ENCODE data around the gene CELF2. TPM values are rescaled to one million over a fixed set of nuclear protein-coding genes. Genes with fewer than 3 reads are reported as not detected.

CELF2 gene
- total and polyA plus RNA-seq, 9 of the 15 experiments (the other 6 are each of a cell fraction or from before 2014, with no cell fraction given): 4.0 to 20.3 (median 11.1) TPM

DNA sequence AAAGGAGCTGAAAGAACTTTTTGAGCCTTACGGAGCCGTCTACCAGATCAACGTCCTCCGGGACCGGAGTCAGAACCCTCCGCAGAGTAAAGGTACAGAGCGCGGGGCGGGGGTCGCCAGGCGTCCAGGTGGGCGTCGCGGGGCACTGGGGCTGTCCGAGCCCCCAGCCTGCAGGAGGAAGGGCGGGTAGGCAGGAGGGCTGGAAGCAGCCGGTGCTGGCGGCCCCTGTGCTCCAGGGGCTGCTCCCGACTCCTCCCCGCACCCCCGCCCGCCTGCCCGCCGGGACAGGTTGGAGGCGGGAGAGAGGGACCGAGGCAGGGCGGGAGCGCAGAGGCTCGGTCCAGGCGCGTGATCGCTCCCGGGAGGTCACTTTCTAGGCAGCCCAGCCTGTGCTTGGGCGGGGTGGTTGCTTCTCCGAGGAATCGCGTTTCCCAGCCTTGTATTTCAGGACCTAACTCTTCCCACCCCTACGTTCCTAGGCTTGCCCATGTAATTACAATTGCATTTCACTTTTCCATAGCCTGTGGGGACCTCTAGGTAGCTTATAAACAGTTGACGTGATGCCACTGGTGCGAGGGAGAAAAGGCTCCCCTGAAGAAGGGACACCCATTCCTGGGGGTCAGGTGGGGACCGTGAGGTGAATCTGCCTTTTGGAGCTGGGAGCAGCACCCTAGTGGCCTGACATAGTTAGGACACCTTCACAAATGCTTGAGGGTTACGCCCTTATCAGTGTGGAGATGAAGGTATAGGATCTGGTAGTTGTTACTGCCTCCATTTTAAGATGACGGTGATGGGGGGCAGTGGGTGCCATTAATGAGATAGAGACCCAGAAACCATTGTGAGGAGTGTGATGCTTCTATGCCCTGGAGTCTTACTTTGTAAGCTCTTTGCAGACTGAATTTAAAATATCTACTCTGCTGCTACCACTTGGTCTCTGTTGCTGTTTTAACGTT lies 148.2 kb downstream of the CELF2 start (continued):
- TF ChIP-seq TEAD4 (IDR thresholded peaks at IDR 0.05; ENCODE audit: low read length) (peak; percentile 37; the same call in 1 of the 2 replicates), TEAD4 (CRISPR knock-in tag; IDR thresholded peaks at IDR 0.05; ENCODE audit: borderline replicate concordance) (no peak), TBL1XR1 (IDR thresholded peaks at IDR 0.05; ENCODE audit: low read length in 2 of 2) (no peak), ELF2 (CRISPR knock-in tag; IDR thresholded peaks at IDR 0.05) (peak; percentile 14; the same call in 1 of the 2 replicates), CREB1 (IDR thresholded peaks at IDR 0.05) (no peak), CREB1 (CRISPR knock-in tag; IDR thresholded peaks at IDR 0.05) (peak; percentile 48; the same call in 1 of the 2 replicates), MAZ (CRISPR knock-in tag; conservative IDR thresholded peaks at IDR 0.05 in 1 of 2, IDR thresholded peaks at IDR 0.05 in 1 of 2) (peak; percentile 52 to 57), ZFP1 (CRISPR knock-in tag; IDR thresholded peaks at IDR 0.05) (0 out of 2 replicates have a peak, but pooled peaks have one; percentile 17), MTA1 (IDR thresholded peaks at IDR 0.05; ENCODE audit: borderline replicate concordance) (0 out of 2 replicates have a peak, but pooled peaks have one; percentile 34), STAT5A (IDR thresholded peaks at IDR 0.05; ENCODE audit: borderline replicate concordance, low read length) (no peak), SMAD3 (CRISPR knock-in tag; conservative IDR thresholded peaks at IDR 0.05) (0 out of 2 replicates have a peak, but pooled peaks have one; percentile 11), TCF7 (IDR thresholded peaks at IDR 0.05; ENCODE audit: borderline replicate concordance) (no peak), GTF2E2 (tag; IDR thresholded peaks at IDR 0.05) (peak; percentile 22; the same call in 1 of the 2 replicates)
- TF ChIP-seq, protein P1, sequence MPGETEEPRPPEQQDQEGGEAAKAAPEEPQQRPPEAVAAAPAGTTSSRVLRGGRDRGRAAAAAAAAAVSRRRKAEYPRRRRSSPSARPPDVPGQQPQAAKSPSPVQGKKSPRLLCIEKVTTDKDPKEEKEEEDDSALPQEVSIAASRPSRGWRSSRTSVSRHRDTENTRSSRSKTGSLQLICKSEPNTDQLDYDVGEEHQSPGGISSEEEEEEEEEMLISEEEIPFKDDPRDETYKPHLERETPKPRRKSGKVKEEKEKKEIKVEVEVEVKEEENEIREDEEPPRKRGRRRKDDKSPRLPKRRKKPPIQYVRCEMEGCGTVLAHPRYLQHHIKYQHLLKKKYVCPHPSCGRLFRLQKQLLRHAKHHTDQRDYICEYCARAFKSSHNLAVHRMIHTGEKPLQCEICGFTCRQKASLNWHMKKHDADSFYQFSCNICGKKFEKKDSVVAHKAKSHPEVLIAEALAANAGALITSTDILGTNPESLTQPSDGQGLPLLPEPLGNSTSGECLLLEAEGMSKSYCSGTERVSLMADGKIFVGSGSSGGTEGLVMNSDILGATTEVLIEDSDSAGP (CRISPR knock-in tag; IDR thresholded peaks at IDR 0.05): 0 out of 2 replicates have a peak, but pooled peaks have one; percentile 23
- TF ChIP-seq, protein P2, sequence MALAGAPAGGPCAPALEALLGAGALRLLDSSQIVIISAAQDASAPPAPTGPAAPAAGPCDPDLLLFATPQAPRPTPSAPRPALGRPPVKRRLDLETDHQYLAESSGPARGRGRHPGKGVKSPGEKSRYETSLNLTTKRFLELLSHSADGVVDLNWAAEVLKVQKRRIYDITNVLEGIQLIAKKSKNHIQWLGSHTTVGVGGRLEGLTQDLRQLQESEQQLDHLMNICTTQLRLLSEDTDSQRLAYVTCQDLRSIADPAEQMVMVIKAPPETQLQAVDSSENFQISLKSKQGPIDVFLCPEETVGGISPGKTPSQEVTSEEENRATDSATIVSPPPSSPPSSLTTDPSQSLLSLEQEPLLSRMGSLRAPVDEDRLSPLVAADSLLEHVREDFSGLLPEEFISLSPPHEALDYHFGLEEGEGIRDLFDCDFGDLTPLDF (CRISPR knock-in tag; IDR thresholded peaks at IDR 0.05): 0 out of 2 replicates have a peak, but pooled peaks have one; percentile 37
- TF ChIP-seq, protein P3, sequence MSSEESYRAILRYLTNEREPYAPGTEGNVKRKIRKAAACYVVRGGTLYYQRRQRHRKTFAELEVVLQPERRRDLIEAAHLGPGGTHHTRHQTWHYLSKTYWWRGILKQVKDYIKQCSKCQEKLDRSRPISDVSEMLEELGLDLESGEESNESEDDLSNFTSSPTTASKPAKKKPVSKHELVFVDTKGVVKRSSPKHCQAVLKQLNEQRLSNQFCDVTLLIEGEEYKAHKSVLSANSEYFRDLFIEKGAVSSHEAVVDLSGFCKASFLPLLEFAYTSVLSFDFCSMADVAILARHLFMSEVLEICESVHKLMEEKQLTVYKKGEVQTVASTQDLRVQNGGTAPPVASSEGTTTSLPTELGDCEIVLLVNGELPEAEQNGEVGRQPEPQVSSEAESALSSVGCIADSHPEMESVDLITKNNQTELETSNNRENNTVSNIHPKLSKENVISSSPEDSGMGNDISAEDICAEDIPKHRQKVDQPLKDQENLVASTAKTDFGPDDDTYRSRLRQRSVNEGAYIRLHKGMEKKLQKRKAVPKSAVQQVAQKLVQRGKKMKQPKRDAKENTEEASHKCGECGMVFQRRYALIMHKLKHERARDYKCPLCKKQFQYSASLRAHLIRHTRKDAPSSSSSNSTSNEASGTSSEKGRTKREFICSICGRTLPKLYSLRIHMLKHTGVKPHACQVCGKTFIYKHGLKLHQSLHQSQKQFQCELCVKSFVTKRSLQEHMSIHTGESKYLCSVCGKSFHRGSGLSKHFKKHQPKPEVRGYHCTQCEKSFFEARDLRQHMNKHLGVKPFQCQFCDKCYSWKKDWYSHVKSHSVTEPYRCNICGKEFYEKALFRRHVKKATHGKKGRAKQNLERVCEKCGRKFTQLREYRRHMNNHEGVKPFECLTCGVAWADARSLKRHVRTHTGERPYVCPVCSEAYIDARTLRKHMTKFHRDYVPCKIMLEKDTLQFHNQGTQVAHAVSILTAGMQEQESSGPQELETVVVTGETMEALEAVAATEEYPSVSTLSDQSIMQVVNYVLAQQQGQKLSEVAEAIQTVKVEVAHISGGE (CRISPR knock-in tag; IDR thresholded peaks at IDR 0.05): 0 out of 6 replicates have a peak, but pooled peaks of 1 of the 3 experiments have one; percentile 33
- TF ChIP-seq, protein P4, sequence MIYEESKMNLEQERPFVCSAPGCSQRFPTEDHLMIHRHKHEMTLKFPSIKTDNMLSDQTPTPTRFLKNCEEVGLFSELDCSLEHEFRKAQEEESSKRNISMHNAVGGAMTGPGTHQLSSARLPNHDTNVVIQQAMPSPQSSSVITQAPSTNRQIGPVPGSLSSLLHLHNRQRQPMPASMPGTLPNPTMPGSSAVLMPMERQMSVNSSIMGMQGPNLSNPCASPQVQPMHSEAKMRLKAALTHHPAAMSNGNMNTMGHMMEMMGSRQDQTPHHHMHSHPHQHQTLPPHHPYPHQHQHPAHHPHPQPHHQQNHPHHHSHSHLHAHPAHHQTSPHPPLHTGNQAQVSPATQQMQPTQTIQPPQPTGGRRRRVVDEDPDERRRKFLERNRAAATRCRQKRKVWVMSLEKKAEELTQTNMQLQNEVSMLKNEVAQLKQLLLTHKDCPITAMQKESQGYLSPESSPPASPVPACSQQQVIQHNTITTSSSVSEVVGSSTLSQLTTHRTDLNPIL (CRISPR knock-in tag; IDR thresholded peaks at IDR 0.05): 0 out of 2 replicates have a peak, but pooled peaks have one; percentile 11

Data from K562 (cell line).